HG03135 (cell line): ENCODE results near the gene GARRE1.
A peak's percentile ranks its signal among the peaks of the same experiment; 100 is the strongest.
"Not testable (repeated sequence)": the region's sequence is repeated elsewhere in the genome, so short reads cannot be mapped to it uniquely, and the experiment has no call there.

Source experiments
- ATAC-seq: cut with Tn5 transposase; IDR thresholded peaks from one replicate; pipeline ENCODE4 v1.9.1; 2021; ENCODE audit warnings: mild to moderate bottlenecking, moderate library complexity; ENCODE audit not compliant: unreplicated experiment

GARRE1 gene

DNA sequence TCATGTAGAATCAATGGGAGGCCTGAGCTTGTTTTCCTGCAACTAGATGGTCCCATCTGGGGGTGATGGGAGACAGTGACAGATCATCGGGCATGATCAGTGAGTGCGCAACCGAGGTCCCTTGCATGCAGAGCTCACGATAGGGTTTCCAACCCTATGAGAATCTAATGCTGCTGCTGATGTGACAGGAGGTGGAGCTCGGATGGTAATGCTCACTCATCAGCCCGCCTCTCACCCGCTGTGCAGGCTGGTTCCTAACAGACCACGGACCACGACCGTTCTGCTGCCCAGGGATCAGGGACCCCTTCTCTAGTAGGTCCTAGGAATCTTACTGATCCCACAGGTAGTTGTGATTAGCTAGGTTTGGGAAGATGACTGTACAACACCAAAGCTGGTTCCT, 23.5 kb upstream of the GARRE1 start:
- no peak for ATAC-seq

DNA sequence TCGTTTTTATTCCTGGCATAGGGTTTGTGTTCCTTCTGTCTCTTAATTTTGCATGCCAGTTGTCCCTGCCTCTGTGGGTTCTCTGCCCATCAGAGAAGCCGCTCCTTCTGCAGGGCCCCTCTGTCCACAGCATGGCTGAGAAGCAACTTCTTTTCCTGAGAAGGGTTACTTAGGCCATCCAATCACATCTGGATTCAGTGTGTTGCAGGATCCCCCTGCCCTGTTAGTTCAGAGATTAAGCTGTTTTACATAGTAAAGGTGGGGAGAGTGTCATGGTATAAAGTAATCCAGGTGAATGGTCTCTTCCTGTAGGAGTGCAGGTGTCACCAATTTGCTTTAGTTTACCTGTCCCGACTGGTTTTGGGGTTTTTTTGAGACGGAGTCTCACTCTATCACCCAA, 22.9 kb upstream of the GARRE1 start:
- ATAC-seq = no peak

DNA sequence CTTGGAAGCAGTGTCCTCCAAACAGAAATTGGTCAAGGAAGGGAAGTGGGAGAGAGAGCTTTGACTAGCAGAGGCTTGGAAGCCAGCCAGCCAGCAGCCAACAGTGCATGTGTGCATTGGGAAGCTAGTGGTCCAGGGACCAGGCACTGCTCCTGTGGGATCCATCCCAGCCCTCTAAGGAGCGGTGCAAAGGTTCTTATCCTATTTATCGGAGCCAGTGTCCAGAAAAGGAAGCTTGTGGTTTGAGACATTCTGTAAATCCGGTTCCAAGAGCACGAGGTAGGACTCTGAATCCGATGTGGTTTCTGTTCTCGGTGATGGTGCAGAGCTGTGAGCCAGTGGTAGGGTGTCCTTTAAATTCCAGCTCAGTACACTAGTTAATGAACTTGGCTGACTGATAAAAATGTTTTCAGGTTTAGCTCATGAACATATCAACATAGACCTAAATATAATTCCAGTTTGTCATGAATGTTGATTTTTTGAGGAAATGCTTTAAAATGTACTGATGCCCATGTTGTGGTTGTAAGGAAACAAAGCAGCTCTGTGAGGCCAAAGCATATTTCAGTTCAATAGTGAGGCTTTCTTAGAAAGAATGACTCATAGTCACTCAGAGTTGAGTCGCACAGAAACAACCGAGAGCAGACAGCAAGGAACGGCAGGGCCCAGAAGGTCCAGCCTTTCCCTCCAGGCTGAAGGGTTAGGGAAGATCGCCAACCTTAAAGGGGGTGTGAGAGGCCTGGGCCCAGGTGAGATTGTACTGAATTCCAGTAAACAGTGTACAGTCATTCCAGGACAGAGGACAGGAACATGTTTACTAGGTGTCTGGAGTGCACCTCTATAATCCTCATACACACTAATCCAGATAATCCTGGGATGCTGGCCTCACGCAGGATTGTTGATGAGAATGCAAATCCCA, 21.5 kb upstream of the GARRE1 start:
- peak; percentile 52 for ATAC-seq

DNA sequence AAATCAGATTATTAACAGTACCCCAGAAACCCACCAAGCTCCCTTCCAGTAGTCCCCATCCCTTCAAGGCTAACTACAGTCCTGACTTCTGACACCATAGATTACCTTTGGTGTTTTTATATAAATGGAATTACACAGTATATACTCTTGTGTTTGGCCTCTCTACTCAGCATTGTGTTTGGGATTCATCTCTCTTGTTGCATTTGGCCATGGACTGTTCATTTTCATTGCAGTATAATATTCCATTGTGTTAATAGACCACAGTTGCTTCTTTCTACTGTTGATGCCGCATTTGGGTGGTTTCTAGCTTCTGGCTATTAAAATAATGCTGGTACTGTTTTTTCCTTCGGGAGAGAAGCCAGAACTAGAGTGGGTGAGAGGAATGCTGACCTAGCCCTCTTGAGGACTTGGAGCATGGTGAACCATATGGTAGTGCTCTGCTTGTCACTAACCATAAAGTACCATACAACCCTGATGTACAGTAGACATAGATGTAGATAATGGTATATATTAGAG, 18.9 kb upstream of the GARRE1 start:
- ATAC-seq = no peak

DNA sequence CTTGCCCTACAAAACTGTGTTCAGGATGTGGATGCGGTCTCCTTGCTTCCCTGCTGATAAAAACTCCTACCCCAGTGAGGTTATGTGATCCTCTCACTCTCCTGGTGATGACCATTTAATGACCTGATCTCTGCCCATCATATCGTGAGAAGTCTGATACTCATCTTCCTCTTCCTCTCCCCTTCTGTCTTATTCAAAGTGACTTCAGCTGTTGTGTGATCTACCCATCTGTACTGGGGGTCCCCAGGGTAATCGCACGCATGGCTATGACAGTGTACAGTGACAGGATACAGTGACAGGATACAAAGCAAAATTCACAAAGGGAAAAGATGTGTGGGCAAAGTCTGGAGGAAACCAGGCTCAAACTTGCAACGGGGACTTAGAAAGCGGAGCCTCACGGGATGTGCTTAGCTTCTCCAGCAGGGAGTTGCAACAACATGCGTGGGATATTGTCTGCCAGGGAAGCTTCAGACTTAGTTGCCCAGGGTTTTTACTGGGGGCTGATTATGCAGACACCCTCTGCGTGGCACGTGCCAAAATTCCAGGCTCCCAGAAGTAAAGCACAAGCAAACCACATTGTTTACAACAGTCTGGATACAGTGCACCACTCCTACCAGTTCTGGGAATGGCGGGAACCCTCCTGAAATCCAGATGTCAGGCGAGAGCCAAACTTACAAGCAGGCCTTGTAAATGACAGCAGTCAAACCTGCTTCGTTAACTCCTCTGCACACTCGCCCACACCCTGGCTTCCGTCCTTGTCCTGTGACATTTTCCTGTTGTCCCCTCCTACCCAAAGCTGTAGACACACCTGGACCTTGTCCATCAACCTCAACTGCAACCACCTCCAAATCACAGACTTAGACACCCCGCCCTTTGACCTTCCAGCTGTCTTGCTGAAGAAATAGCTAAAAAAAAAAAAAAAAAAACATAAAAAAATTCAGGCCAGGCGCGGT, 18.0 kb upstream of the GARRE1 start:
- no peak for ATAC-seq

DNA sequence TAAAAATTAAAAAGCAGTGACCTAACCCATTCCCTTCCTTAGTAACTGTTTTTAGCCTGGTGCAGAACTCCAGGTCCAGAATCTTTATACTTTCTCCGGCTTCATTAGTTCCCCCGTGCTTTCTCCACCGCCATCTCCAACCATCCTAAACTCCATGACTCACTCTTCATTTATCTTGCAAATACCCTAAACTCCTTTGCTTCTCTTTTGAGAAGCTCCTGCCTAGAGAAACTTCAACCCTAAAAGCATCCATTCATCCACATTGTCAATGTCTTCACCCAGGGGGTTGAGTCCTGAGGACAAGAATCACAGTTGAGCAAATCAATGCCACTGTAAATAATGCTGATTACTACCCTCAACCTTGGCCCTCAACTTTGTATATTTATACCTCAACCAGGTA, 17.1 kb upstream of the GARRE1 start:
- ATAC-seq = no peak

DNA sequence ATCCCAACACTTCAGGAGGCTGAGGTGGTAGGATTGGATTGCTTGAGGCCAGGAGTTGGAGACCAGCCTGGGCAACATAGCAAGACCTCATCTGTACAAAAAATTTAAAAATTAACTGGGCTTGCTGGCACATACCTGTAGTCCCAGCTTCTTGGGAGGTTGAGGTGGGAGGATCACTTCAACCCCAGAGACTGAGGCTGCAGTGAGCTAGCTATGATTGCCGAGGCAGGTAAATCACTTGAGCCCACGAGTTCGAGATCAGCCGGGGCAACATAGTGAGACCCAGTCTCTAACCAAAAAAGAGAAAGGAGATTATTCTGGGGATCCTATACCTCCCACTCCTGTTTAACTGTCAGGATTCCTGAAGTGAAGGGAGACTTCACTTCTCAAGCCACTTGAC, 16.4 kb upstream of the GARRE1 start:
- no peak for ATAC-seq

DNA sequence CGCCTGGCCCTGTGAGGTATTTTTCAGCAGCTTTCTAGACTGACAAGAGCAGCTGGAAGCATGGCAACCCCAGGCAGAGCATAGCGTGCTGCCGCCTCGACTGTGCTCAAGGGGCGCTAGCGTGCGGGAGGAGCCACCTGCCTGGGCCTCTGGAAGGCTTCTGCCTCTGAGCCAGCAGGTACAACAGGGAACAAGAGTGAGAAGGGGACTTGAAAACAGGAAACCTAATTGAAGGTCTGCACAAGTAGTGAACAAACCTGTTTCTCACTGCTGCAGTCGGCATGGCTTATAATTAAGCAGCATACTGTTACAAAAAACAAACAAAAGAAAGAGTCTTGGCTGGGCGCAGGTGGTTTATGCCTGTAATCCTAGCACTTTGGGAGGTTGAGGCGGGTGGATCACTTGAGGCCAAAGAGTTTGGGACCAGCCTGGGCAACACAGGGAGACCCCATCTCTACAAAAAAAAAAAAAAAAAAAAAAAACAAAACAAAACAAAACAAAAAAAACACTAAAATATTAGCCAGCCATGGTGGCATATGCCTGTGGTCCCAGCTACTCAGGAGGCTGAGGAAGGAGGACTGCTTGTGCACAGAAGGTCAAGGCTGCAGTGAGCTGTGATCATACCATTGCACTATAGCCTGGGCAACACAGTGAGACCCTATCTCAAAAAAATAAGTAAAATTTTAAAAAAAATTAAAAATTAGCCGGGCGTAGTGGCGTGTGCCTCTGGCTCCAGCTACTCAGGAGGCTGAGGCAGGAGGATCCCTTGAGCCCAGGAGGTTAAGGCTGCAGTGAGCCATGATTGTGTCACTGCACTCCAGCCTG, 12.6 kb upstream of the GARRE1 start:
- ATAC-seq = no peak

DNA sequence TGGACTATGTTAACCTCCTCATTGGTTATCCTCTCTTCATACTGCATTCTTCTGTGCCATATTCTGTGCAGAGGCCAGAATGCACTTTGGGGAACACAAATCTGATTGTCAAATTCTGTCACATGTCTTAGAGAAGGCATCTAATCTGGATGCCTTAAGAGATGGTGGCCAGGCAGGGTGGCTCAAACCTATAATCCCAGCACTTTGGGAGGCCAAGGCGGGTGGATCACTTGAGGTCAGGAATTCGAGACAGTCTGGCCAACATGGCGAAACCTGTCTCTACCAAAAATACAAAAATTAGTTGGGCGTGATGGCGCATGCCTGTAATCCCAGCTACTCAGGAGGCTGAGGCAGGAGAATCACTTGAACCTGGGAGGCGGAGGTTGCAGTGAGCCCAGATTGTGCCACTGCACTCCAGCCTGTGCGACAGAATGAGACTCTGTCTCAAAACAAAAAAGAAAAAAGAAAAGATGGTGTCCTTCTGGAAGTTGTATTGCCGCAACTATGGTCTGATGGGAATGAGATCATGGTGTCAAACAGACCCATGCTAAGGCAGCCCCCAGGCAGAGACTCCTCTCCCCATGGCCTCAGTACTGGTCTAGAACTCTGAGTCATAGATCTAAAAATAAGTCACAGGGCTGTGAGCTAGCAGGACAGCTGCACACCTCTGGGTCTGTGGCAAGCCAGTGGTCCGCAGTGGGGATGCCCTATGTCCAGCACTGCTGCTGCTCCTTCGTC, 11.0 kb upstream of the GARRE1 start:
- ATAC-seq = not testable (repeated sequence)

DNA sequence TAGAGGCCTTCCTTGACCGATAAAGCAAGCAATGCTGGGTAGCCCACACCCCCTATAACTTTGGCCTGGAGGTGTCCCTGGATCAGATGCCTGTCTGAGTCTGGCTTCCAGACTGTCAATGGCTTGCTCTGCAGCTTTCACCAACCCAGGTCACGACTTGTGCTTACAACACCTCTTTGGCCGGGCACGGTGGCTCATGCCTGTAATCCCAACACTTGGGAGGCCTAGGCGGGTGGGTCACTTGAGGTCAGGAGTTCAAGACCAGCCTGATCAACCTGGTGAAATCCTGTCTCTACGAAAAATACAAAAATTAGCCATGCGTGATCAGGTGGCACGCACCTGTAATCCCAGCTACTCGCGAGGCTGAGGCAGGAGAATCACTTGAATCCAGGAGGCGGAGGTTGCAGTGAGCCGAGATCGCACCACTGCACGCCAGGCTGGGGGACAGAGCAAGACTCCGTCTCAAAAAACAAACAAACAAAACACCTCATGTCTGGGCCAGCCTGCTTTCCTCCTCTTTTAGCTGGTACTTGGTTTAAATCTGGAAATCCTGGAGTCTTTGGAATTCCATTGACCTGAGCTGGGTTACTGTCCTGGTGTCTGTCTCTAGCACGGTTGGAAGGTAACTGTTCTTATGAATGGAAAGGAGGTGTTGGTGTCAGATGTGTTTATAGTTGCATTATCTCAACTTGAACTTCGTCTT, 10.3 kb upstream of the GARRE1 start:
- ATAC-seq = no peak

DNA sequence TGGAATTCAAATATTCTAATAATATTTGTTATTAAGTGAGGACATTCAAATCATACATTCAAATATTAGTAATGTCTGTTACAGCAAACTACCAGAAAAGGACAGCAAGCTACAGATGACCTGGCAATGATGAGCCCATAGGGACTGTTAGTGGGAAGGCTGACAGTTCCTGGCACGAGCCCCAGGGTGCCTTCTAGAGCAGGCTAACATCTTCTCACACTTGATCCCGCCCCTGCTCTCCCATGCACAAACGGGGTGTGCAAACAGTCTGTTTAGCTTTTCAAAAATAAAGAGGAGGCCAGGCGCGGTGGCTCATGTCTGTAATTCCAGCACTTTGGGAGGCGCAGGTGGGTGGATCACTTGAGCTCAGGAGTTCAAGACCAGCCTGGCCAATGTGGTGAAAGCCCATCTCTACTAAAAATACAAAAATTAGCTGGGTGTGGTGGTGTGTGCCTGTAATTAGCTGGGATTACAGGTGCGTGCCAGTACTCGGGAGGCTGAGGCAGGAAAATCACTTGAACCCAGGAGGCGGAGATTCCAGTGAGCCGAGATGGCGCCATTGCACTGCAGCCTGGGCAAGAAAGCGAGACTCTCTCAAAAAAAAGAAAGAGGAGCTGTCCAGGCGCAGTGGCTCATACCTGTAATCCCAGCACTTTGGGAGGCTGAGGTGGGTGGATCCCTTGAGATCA, 9.6 kb upstream of the GARRE1 start:
- ATAC-seq = no peak

DNA sequence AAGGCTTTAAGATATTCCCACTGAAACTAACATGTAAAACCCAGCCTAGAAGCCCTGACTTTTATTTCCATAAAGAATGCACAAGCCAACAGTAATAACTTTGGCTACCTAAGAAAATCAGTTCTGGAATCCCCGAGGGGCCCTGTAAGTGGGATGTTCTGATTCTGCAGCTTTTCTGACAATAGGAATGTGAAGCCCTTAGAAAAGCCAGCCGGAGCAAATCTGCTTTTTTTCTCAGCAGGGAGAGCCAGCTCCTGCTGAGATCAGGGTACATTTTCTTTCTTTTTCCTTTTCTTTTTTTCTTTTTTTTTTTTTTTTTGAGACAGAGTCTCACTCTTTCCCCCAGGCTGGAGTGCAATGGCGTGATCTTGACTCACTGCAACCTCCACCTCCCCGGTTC, 8.0 kb upstream of the GARRE1 start:
- ATAC-seq = no peak

DNA sequence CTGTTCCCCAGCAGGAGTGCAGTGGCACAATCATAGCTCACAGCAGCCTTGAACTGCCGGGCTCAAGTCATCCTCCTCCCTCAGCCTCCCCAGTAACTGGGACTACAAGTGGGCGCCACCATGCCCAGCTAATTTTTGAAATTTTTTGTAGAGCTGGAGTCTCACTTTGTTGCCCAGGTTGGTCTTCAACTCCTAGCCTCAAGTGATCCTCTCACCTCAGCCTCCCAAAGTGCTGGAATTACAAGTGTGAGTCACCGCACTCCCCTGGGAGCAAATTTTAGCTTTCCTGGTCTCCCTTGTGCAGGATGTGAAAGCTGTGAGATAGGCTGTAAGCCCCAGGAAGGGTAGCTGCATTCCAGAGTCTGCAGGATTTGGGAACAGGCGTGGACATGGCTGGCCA, 5.4 kb upstream of the GARRE1 start:
- ATAC-seq = no peak

DNA sequence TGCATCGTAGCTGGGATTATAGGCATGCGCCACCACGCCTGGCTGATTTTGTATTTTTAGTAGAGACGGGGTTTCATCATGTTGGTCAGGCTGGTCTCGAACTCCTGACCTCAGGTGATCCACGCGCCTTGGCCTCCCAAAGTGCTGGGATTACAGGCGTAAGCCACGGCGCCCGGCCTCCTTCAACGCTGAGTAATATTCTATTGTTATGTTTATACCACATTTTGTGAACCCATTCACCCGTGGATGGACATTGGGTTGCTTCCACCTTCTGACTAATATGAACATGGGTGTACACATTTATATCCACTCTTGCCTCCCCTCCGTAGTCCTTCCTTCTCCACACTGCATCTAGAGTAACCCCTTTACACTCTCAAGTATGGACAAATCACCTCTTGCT, 1.2 kb upstream of the GARRE1 start:
- ATAC-seq = not testable (repeated sequence)

DNA sequence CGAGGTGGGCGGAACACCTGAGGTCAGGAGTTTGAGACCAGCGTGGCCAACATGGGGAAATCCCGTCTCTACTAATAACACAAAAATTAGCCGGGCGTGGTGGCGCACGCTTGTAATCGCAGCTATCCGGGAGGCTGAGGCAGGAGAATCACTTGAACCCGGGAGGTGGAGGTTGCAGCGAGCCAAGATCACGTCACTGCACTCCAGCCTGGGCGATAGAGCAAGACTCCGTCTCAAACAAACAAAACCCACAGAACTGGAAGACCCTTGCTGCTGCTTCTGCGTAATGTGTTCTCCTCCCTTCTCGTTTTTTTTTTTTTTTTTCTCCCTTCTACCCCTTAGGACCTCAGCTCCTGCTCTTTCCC, 691 bp upstream of the GARRE1 start:
- not testable (repeated sequence) for ATAC-seq

DNA sequence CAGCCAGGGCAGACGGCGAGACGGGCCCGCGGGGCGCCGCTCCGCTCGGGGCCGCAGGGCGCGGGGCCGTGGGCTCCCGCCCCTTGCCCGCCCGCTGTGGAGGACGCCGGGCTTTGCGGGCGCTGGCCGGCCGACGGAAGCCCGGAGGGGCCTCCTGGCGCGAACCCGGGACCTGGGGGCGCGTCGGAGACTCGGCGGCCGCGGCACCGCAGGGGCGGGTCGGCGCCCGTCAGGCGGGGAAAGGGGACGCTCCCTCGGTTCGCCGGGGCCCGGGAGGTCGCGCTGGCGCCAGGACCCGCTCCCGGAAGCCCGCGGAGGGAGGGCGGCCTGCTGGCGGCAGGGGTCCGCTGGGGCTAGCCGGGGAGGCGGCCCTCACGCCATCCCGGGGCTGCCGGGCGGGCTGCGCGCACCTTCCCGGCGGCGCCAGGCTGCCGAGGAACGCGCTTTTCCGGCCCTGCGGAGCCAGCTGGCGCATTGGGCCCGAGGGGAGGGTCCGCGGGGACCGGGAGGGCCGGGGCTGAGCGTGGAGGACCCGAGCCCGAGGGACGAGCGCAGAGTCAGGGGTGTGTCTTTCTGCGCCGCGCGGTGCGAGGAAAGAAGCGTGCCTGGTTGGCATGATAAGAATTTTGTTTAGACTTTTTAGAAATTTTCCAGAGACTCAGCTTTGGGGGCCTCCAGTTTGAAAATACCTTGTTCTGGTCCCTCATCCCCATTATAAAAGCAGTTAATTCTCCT, 511 bp downstream of the GARRE1 start:
- peak; percentile 45 for ATAC-seq

DNA sequence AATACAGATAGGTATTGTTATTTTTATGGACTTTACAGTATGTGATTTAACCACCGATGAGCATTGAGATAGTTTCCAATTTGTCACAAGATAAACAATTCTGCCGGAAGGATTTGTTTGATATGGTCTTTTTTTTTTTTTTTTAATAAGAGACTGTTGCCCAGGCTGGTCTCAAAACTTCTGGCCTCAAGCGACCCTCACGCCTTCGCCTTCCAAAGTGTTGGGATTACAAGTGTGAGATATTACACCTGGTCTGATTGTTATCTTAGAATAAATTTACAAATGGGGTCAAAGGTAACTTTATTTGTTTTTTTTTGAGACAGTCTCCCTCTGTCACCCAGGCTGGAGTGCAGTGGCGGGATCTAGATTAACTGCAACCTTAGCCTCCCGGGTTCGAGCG, 1.2 kb downstream of the GARRE1 start:
- no peak for ATAC-seq

DNA sequence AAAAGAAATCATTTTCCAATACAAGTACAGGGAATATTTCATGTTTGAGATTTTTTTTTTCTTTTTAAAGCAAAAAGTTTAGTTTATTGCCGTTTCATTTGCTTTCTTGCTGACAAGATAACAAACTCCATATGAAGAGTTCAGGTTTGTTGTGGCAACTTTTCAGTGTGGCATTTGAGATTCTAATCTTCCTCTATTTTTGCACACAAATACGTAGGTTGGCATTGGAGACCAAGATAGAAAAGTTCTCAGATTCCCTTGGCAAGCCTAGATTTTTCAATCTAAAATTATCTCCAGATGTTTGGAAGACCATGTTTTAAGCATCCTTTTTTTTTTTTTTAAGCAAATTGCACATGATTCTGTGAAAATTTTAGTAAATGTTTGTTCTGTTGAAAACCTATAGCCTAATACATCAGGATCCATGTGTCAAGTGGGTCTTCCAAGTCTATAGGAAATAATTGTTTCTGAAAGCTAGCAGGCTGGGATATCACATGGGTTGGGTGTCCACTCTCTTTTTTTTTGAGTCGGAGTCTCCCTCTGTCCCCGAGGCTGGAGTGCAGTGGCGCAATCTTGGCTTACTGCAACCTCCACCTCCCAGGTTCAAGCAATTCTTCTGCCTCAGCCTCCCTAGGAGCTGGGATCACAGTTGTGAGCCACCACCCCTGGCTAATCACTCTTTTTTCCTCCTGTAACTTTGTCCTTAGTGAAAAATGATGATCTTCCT, 2.6 kb downstream of the GARRE1 start:
- no peak for ATAC-seq
